ENCODE measurements around the gene DNAI2. TPM values are rescaled to one million over a fixed set of nuclear protein-coding genes. Genes with fewer than 3 reads are reported as not detected.

The DNAI2 gene
- total and polyA plus RNA-seq, 8 donors, result 0.11 to 0.77 TPM; not detected in 6

GRCh38 chr17:74234486-74234885 lies 39.5 kb upstream of the DNAI2 start:
- DNase-seq (no peak), FAIRE-seq (no peak), ATAC-seq (no peak)
- Histone ChIP-seq H3K36me3 (no peaks in the 10 kb centered on the region), H3K4me3 (no peak overlapping the region), H3K9me3 (no peaks in the 10 kb centered on the region), H3K27ac (peak overlapping the region in 2 of 4 donors; percentile 39 to 64), H3K27me3 (no peaks in the 10 kb centered on the region), H3K4me1 (peaks cover 7 to 29% (median 10%) of the 10 kb centered on the region in 3 donors)
- WGBS, 2 donors, result 82 to 93% methylated on average over 1 of the region's 1 CpG
- intact Hi-C loops (cut with DNase I), result no loop called here
- TF ChIP-seq CTCF (IDR thresholded peaks at IDR 0.05), result no peak

DNA sequence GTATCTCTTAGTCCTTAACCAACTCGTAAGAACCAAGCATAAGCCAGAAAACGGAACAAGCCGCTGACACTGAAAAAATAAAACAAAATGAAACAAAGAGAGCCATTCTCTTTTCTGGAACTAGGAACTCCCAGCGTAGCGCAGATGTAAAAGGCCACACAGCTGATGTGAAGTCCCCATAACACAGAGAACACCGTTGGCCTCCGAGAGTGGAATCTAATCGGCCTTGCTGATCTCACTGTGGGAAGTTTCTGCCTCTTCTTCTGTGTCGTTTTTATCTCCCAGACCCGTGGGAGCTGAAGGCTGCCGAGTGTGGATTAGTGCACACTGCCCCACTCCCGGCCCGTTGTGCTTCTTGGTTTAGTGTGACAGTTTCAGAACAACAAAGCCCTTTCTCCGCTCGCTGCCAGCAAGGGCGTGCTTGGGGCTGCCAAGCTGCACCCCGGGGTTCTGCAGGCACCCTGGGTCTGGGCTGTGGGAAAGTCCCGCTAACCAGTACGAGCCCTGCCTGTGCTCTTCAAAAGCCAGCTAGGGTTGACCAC lies 38.9 kb upstream of the DNAI2 start:
- H3K27me3 ChIP-seq, result no peaks in the 10 kb centered on the region
- no peak overlapping the region for H3K4me3 ChIP-seq
- peak overlapping the region in 2 of 4 donors; percentile 39 to 64 for H3K27ac ChIP-seq
- intact Hi-C loops (cut with DNase I), result no loop called here
- TF ChIP-seq CTCF (IDR thresholded peaks at IDR 0.05), result no peak
- H3K4me1 ChIP-seq, result peaks cover 7 to 29% (median 10%) of the 10 kb centered on the region in 3 donors
- peak in 1 of 4 donors; percentile 3 for ATAC-seq
- no peaks in the 10 kb centered on the region for H3K9me3 ChIP-seq
- no peak for FAIRE-seq
- WGBS, 2 donors, result 64 to 72% methylated on average over 19 of the region's 19 CpGs
- DNase-seq, result peak in 1 of 6 donors; percentile 38
- H3K36me3 ChIP-seq, result no peaks in the 10 kb centered on the region

- H3K36me3 ChIP-seq, result no peaks in the 10 kb centered on the region
- peaks cover 7 to 29% (median 10%) of the 10 kb centered on the region in 3 donors for H3K4me1 ChIP-seq
- 79 to 88% methylated on average over 8 of the region's 8 CpGs for WGBS, 2 donors
- no peak overlapping the region for H3K27ac ChIP-seq
- no peaks in the 10 kb centered on the region for H3K9me3 ChIP-seq
- ATAC-seq, result no peak
- no peaks in the 10 kb centered on the region for H3K27me3 ChIP-seq
- DNase-seq, result peak in 1 of 6 donors; percentile 23
- intact Hi-C loops (cut with DNase I), result no loop called here
- FAIRE-seq, result no peak
- H3K4me3 ChIP-seq, result no peak overlapping the region
- no peak for TF ChIP-seq CTCF (IDR thresholded peaks at IDR 0.05)
Measured at GRCh38 chr17:74235911-74236371, 38.1 kb upstream of the DNAI2 start.

GRCh38 chr17:74237321-74237720 lies 36.7 kb upstream of the DNAI2 start:
- intact Hi-C loops (cut with DNase I), result no loop called here
- 84 to 86% methylated on average over 12 of the region's 12 CpGs for WGBS, 2 donors
- H3K4me3 ChIP-seq, result no peak overlapping the region
- no peaks in the 10 kb centered on the region for H3K36me3 ChIP-seq
- DNase-seq, result peak in 1 of 6 donors; percentile 28
- H3K27ac ChIP-seq, result no peak overlapping the region
- FAIRE-seq, result no peak
- H3K27me3 ChIP-seq, result no peaks in the 10 kb centered on the region
- no peak for TF ChIP-seq CTCF (IDR thresholded peaks at IDR 0.05)
- peaks cover 3 to 20% (median 6%) of the 10 kb centered on the region in 3 donors for H3K4me1 ChIP-seq
- no peaks in the 10 kb centered on the region for H3K9me3 ChIP-seq
- no peak for ATAC-seq

DNA sequence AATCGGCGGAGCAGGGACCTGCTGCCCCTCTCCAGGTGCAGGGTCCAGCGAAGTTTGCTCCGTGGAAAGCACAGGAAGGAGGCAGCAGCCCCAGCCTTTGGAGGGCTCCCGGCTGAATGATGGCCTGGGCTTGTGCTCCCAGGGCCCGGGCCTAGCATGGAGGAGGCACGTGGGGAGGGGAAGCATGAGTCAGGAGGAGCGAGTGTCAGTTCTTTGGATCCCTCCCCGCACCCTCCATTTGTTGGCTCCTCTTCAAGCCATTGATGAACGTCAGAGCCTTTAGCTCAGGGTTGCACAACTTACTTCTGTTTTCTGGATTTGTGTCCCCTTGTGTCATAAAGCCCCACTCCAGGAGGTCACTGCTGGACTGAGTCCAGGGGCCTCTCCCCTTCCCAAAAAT lies 34.9 kb upstream of the DNAI2 start:
- no peaks in the 10 kb centered on the region for H3K27me3 ChIP-seq
- H3K9me3 ChIP-seq, result no peaks in the 10 kb centered on the region
- no peak for FAIRE-seq
- TF ChIP-seq CTCF (IDR thresholded peaks at IDR 0.05), result no peak
- no peak overlapping the region for H3K4me3 ChIP-seq
- peaks cover 0 to 5% (median 0%) of the 10 kb centered on the region in 3 donors for H3K4me1 ChIP-seq
- ATAC-seq, result peak in 3 of 4 donors; percentile 8 to 44 (median 43)
- DNase-seq, result peak in 1 of 6 donors; percentile 38
- WGBS, 2 donors, result 74 to 79% methylated on average over 10 of the region's 10 CpGs
- no peaks in the 10 kb centered on the region for H3K36me3 ChIP-seq
- H3K27ac ChIP-seq, result no peak overlapping the region
- intact Hi-C loops (cut with DNase I), result no loop called here
